Left cardiac atrium (tissue), 4 donors: Measurements from ENCODE around the gene INPP4A. TPM values are rescaled to one million over a fixed set of nuclear protein-coding genes. Genes with fewer than 3 reads are reported as not detected.

Experiments used
- ATAC-seq, 2 donors: fragments of 200-7000 bp; cut with Tn5 transposase; one replicate each; pipeline ENCODE4 v1.9.1; 2020; ENCODE audit warnings: mild to moderate bottlenecking in 2 of 2, moderate library complexity in 2 of 2
- DNase-seq: peaks from one replicate; pipeline ENCODE4 v3.0.0-alpha.2; 2020
- intact Hi-C, 2 donors: fragments of 100-400 bp; cut with DNase I; formaldehyde crosslinking; loops; one replicate each; pipeline versions ENCODE4 v1.14.1 to v1.15.1; 2022 to 2023
- total RNA-seq, 2 donors: library from RNA; stranded (reverse); fragmentation: NEBNext Ultra II Directional; extraction: Animal tissue kit (Norgen Biotek cat#: 25700); gene quantifications; one replicate each; pipeline ENCODE4 v1.2.1, GENCODE V29; 2021
- donor health status: DM: no; HTN: yes; CAD: no.
- donor health status: DM: no; HTN: yes; CAD: no; lungs with severe emphysema.
- donor health status: DM: yes; HTN: yes; CAD: no.
- donor health status: Dilated cardiomyopathy.

The INPP4A gene
- total RNA-seq, 2 donors from 2014 or later: 14.6 to 19.5 TPM

DNA sequence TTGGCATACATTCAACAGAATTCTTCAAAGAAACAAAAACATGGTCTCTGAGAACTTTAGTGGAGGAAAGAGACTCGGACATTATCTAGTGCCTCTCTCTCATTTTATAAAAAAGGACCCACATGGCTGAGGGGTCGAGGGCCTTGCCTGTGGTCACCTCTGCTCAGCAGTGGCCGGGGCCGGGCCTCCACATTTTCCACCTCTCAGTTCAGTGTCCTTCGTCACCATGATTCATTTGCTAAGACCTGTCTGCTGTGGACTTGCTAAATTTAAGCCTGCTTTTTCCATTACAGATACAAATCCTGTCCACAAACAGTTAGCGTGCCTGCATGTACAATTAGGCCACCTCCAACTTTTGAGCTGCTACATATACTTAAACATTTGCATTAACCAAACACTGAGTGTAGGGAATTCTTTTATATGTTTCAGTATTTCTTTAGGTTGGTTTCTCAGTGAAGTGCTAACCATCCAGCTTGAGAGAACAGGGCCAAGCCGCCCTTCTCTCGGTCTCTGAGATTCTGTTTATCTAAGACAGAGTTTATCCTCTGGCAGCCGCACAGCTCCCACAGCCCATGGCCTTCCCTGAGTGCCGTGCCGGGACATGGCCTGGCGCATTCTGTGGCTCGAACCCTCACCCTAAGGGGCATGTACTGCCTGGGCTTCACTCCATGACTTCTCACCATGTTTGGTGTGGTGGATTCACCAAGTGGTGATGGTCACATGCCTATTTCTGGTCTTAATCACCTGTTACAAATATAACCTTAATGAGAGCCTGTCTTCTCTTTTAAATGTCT, 117.4 kb downstream of the INPP4A start:
- ATAC-seq (peak; percentile 40 to 45), DNase-seq (no peak)
- intact Hi-C loops: loop anchor here in 1 of 2 donors (5.0 kb wide), 2 partner anchors 45 to 55 kb away; partner anchors contain the start of genes COA5 and UNC50

DNA sequence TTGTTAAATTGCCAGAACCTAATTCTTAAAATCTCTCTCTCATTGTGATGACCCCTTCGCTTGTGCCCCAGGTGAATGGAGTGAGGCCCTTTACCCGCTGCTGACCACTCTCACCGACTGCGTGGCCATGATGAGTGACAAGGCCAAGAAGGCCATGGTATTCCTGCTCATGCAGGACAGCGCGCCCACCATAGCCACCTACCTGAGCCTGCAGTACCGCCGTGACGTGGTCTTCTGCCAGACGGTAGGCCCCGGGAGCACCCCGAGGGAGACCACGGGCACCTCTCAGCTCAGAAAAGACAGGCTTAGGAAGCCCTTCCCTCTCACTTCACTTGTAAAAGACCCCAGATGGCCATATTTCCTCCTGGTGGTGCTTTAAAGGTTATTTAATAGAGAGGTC, 118.7 kb downstream of the INPP4A start:
- intact Hi-C loops: loop anchor here in 1 of 2 donors (5.0 kb wide), 2 partner anchors 44 to 56 kb away; partner anchors contain the start of genes COA5 and UNC50
- ATAC-seq (no peak), DNase-seq (no peak)

DNA sequence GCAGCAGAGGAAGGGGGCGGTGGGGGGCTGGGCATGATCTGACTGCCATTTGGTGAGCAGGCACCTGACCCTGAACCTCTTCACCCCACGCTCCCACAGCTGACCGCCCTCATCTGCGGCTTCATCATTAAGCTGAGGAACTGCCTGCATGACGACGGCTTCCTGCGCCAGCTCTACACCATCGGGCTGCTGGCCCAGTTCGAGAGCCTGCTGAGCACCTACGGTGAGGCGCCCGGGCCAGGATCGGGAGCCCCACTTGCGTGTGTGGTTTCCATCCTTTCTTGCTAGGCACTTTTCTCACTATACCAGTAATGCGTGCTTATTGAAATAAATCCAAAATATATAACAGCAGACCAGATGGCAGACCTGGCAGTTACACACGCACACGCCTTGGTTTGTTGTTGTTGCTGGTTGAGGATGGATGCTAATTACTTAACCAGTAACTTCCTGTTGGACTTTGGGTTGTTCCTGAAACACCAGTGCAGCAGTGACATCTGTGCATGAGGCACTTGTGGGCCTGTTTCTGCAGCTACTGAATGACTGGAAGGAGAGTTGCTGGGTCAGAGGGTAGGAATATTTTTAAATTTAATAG, 120.0 kb downstream of the INPP4A start:
- no peak for DNase-seq
- intact Hi-C loops: loop anchor here in 1 of 2 donors (5.0 kb wide), 2 partner anchors 43 to 57 kb away; partner anchors contain the start of genes COA5 and UNC50
- no peak for ATAC-seq

DNA sequence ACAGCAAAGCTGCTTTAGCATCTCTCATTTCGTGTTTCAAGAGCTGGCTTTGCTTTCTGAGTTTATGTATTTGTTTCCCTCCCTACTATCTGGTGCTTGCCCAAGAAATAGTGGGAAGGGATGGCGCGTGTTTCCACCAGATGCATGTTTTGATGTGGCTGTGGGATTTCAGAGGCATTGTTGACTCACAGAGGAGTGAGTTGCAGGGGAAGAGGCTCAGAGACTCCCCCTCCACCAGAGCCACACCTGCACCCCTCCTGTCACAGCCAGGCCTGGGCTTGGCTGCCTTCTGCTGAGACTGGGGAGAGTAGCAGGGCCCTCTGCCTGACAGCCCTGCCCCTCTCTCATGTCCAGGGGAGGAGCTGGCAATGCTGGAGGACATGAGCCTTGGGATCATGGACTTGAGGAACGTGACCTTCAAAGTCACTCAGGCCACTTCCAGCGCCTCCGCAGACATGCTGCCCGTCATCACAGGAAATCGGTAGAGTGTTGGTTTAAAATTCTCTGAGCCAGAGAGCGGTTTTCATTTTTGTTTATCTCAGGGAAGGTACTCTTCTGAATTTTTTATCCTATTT, 120.7 kb downstream of the INPP4A start:
- intact Hi-C loops: no loop called here
- ATAC-seq (no peak), DNase-seq (no peak)

DNA sequence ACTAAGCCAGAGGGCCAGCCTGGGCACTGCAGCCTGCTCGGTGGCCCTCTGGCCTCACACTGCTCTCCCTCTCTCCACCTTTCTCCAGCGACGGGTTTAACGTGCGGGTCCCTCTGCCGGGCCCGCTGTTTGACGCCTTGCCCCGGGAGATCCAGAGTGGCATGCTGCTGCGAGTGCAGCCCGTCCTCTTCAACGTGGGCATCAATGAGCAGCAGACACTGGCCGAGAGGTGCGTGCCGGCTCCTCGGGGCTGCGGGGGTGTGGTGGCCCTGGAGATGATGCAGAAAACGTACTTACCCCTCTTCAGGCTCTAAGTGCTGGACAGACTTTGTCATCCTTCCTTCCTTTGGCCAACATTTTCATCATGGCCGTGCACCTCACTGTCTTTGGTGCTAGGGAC, 121.3 kb downstream of the INPP4A start:
- DNase-seq (no peak), ATAC-seq (no peak)
- intact Hi-C loops: no loop called here

DNA sequence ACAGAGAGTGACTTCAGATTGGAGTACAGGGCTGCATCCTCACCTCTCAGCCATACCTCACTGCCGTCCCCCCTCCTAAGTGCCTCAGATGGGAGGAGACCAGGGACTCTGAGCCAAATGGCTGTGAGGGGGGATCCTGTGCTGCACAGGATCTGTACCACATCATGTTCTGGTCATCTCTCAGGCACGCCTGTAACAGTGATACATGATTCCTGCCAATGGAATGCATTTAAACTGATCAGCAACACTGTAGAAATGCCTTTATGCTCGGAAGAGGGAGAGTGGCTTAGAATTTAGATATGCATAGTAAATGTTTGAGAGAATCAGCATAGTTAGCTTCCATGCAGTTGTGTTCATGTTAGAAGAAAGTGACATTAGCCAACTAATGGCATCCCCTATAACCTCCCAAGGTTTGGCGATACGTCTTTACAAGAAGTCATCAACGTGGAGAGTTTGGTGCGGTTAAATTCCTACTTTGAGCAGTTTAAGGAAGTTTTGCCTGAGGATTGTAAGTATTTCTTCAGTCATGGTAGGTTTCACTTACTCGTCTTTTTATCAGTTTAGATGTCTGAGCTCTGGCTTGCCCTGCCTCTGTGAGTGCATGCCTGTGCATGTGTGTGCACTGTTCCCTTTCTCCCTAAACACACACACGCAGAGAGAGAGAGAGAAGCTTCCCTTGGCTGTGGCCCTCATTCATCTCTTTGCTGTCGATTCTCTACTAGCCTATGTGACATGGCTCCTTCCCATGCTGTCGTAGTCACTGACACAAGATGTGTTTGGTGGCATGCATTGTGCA, 123.7 kb downstream of the INPP4A start:
- intact Hi-C loops: no loop called here
- ATAC-seq: no peak

DNA sequence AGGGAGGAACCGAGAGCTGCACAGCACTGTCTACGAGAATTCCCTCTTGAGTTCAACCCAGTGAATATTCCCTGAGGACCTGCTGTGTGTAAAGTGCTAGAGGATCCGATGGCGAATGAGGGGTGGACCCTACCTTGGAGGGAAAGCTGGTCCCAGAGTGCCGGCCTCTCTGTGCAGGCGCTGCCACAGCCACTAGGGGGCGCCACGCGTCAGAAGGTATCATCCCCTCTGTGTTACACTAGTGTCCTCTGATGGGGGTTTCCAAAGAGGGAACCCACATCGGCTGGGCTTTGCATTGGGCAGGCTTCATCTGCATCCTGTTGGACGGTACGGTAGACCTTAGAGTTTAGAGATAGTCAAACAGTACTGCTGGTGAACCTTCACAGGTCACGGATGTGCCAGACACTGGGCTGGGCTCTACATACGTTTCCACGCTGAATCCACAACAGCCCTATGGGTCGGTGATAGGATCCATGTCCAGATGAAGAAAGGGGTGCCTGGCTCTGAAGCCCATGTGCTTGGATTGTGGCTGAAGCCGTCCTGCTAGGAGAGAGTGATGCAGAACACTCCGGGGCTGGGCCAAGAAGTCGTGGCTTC, 124.6 kb downstream of the INPP4A start:
- ATAC-seq (peak in 1 of 2 donors; percentile 43), DNase-seq (peak; percentile 41)
- intact Hi-C loops: no loop called here

More for the DNA sequence above, 123.7 kb downstream of the INPP4A start:
- no peak for DNase-seq

DNA sequence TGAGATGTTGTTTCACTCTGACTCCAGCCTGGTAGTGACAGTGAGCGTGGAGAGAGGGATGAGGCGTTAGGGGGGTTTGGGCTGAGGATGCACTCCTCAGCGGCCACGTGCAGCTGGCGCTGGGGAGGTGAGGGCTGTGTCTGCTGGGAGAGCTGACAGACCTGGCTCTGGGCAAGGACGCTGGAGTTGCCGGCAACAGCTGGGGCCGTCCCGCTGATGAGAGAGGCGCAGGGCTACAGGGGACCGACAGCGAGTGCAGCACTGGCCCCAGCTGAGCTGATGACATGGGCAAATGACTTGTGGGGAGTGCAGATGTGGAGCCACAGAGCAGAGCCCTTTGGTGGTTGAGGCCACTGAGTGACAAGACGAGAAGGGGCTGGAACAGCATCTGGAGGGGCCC, 125.3 kb downstream of the INPP4A start:
- intact Hi-C loops: loop anchor here in 1 of 2 donors (10.0 kb wide), 1 partner anchor 155 kb away; no protein-coding TSS in a partner anchor
- no peak for ATAC-seq
- DNase-seq: no peak

DNA sequence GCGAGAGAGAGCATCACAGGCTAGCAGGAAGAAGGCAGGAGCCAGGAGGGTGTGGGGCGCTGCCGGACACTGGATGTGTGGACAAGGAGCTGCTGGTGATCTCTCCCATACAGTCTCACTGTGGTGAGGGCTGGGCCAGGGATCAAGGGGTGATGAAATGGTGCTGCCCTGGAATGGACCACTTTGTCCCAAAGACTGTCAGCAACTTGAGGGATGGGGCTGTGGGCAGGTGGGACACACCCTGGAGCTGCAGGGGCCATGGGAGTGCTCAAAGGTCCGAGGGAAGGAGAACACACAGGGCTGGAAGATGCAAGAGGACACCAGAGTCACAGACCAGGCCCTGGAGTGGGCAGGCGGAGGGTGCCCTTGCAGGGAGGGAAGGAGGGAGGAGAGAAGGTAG, 125.7 kb downstream of the INPP4A start:
- no peak for ATAC-seq
- intact Hi-C loops: loop anchor here in 1 of 2 donors (10.0 kb wide), 1 partner anchor 156 kb away; no protein-coding TSS in a partner anchor
- DNase-seq: no peak

DNA sequence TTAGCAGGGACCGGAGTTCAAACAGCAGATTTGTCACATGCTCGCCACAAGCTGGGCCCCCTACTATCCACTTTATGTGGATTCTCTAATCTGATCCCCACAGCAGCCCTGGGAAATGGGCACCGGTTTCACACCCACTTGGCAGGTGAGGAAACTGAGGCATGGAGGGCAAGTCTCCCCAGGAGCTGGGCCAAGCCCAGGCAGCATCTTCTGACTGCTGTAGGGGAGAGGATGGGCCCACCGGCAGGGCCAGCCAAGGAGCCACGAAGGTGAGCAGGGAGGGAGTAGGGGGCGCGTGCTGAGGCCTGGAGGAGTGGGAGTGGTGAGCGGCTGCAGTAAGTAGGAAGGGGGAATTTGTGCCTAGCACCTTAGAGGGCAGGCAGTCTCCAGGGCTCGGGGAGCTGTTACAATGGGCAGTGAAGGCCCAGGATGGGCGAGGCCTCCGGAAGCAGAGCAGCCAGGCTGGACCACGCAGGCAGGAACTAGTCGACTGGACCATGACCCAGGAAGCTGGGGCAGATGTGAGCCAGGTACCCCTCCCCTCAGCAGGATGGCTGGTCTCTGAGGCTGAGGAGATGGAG, 126.6 kb downstream of the INPP4A start:
- ATAC-seq (no peak), DNase-seq (no peak)
- intact Hi-C loops: loop anchor here in 1 of 2 donors (10.0 kb wide), 1 partner anchor 156 kb away; no protein-coding TSS in a partner anchor

DNA sequence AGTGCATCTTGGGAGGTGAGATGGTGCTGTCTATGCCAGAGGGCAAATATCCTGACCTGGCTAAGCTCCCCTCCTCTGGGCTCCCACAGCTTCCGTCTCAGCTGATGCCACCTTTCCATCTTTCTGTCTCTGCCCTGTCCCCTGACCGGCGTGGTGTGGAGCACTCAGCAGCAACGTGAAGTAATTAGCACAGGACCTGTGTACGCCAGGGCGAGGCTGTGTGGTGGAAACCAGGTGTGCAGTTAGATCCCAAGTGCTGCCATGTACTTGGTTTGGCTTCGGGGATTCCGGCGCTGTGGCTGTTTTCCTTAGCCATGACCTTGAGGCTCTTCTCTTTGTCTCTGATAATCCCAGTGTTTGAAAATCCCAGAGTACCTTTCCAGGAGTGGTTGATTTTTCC, 127.1 kb downstream of the INPP4A start:
- no peak for DNase-seq

DNA sequence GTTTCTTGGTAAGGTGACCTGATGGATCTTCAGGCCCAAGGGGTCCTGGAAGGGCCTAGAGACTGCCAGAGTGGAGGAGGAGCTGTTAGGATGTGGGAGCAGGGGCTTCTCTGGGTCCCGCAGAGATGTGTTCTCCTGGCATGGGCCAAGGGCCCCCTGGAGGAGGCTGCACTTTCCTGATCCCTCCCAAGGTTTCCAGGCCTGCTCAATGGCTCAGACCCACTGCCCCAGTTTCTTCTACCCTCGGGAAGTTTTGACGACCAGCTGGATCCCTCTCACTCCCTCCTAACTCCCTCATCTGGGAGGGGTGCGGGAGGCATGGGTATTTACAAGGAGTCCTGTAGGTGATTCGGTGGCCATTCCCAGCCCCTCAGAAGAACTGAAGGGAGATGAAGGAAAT, 127.6 kb downstream of the INPP4A start:
- intact Hi-C loops: loop anchor here in 1 of 2 donors (10.0 kb wide), 1 partner anchor 157 kb away; no protein-coding TSS in a partner anchor
- DNase-seq: no peak
- ATAC-seq: no peak

More for the DNA sequence above, 127.1 kb downstream of the INPP4A start:
- intact Hi-C loops: loop anchor here in 1 of 2 donors (10.0 kb wide), 1 partner anchor 157 kb away; no protein-coding TSS in a partner anchor
- no peak for ATAC-seq

DNA sequence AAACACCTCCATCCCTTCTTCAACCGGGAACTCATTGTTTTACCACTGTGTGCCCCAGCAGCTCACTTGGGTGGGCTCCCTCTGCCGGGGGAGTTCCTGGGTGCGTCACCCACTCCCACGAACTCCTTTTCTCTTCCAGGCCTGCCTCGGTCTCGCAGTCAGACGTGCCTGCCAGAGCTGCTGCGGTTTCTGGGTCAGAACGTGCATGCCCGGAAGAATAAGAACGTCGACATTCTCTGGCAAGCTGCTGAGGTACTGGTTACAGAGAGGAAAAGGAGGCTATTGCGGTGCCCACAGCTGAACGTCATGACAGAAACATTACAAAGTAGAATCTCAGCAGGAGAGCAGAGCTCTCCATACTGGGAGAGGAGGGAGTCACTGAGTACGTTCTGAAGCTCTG, 128.0 kb downstream of the INPP4A start:
- intact Hi-C loops: loop anchor here in 1 of 2 donors (10.0 kb wide), 1 partner anchor 158 kb away; no protein-coding TSS in a partner anchor
- peak in 1 of 2 donors; percentile 13 for ATAC-seq
- no peak for DNase-seq

DNA sequence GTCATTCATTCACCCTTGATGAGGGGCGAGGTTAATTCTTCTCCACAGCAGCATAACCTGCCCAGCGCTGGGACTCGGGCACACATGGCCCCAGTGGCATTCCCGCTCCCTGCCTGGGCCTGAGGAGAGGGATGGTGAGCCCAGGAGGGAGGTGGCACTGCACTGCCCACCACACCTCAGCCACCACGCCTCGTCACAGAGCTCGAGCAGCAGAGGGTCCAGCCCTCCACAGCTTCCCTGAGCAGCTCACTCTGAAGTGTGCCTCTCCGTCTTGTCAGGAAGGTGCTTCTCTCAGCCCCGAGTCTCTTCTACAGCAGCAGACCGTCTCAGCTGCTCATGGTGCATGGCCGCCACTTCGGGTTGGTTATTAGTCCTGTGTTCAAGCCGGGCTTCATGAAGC, 128.8 kb downstream of the INPP4A start:
- intact Hi-C loops: loop anchor here in 1 of 2 donors (10.0 kb wide), 1 partner anchor 159 kb away; no protein-coding TSS in a partner anchor
- DNase-seq: no peak
- ATAC-seq: no peak

DNA sequence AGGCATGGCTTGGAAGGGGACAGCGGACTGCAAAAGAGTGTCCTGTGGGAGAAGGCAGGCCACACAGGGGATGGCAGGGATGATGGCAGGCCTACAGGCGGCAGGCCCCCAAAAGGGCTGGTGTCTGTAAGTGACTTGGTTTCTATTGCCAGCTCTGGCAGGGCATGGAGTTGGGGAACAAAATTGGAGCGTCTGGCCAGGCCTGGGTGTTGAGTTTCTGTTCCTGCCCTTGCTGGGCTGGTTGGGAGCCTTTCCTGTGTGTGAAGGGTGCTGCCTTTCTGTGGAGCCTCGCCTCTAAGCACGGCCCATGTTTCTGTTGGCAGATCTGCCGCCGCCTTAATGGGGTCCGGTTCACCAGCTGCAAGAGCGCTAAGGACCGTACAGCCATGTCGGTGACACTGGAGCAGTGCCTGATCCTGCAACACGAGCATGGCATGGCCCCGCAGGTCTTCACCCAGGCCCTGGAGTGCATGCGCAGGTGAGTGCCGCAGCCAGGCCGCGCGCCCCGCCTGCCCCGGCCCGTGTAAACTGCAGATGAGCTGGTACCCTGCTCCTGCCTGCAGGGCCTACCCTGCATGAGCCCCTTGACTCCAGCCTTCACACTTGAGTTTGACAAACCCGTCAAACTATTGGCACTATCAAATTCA, 132.1 kb downstream of the INPP4A start:
- DNase-seq: no peak
- intact Hi-C loops: loop anchor here in 1 of 2 donors (10.0 kb wide), 1 partner anchor 162 kb away; no protein-coding TSS in a partner anchor

DNA sequence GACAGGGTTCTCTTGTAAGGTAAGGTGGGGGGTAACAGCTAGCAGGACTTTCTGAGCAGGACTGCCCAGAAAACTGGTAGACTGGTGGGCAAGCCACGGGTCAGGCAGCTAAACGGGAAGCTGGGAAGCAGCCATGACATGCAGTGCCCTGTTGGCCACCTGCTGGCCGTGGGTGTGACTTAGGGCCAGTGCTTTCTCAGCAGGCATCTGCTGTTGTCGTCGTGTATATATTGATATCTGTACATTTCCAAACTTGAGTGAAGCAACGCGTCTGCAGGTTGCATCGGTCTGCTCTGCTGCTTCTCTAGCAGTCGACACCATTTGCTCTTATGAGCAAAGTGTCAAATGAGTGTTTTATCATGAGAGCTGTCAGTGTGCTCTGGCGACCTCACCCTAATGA, 132.7 kb downstream of the INPP4A start:
- DNase-seq (no peak), ATAC-seq (peak; percentile 11 to 42)
- intact Hi-C loops: loop anchor here in 1 of 2 donors (10.0 kb wide), 1 partner anchor 163 kb away; no protein-coding TSS in a partner anchor

More for the DNA sequence above, 132.1 kb downstream of the INPP4A start:
- ATAC-seq: peak; percentile 6 to 19

DNA sequence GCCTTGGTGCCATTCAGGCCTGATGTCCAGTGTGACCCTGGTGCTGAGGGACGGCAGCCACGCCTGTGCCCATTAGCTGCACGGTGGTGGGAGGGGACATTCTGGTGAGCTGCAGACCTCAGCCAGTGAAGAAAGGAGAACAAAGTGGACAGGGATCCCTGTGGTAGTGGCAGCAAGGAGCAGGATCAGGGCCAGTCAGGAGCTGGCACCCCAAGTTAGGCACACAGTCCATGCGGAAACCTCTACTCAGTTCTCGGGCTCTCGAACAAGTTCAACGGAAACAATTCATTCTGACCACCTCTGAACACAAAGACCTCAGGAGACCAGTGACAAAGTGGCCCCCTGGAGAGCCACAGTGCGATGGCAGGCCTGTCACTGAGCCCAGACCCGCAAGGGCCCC, 133.6 kb downstream of the INPP4A start:
- no peak for ATAC-seq
- no peak for DNase-seq
- intact Hi-C loops: loop anchor here in 1 of 2 donors (10.0 kb wide), 1 partner anchor 163 kb away; no protein-coding TSS in a partner anchor
